DOHH2 (cell line): Measurements from ENCODE around the gene PSME2.

Experiments
- H3F3A ChIP-seq: fragments of 200-600 bp; sonication (generic), shearing (Covaris generic); 2 replicates; pipeline ENCODE4 v1.6.0; 2016; ENCODE audit warnings: antibody characterized with exemption, mild to moderate bottlenecking; ENCODE audit not compliant: control insufficient read depth, insufficient read depth
- H3K27ac ChIP-seq: fragments of 200-600 bp; sonication (generic); 2 replicates; pipeline ENCODE4 v1.5.1; 2014; ENCODE audit warnings: low read depth, mild to moderate bottlenecking, low read length, moderate library complexity
- H3K27me3 ChIP-seq: fragments of 200-600 bp; sonication (generic); 2 replicates; pipeline ENCODE4 v1.6.1; 2014; ENCODE audit warnings: mild to moderate bottlenecking, low read length, mixed read lengths; ENCODE audit not compliant: control insufficient read depth
- H3K36me3 ChIP-seq: fragments of 200-600 bp; sonication (generic); 2 replicates; pipeline ENCODE4 v1.6.1; 2014; ENCODE audit warnings: mild to moderate bottlenecking, low read length, moderate library complexity, mixed read lengths; ENCODE audit not compliant: control insufficient read depth
- H3K4me1 ChIP-seq: fragments of 200-600 bp; sonication (generic); 2 replicates; pipeline ENCODE4 v1.6.1; 2014; ENCODE audit warnings: mild to moderate bottlenecking, low read length, mixed read lengths; ENCODE audit not compliant: control insufficient read depth
- H3K4me2 ChIP-seq: fragments of 200-600 bp; sonication (generic); 2 replicates; pipeline ENCODE4 v1.6.0; 2014; ENCODE audit warnings: mild to moderate bottlenecking, low read length, moderate library complexity
- H3K4me3 ChIP-seq: fragments of 200-600 bp; sonication (generic); 2 replicates; pipeline ENCODE4 v1.5.1; 2014; ENCODE audit warnings: mild to moderate bottlenecking, low read length, mixed read lengths
- H3K79me2 ChIP-seq: fragments of 200-600 bp; sonication (generic); 2 replicates; pipeline ENCODE4 v1.6.1; 2014; ENCODE audit warnings: mild to moderate bottlenecking, low read length, mixed read lengths; ENCODE audit not compliant: control insufficient read depth
- H3K9me2 ChIP-seq: fragments of 200-600 bp; sonication (generic); replicated peaks from 2 replicates; pipeline ENCODE4 v1.6.1; 2014; ENCODE audit warnings: mild to moderate bottlenecking, low read length, mixed read lengths; ENCODE audit not compliant: control insufficient read depth
- H3K9me3 ChIP-seq: fragments of 200-600 bp; sonication (generic); 2 replicates; pipeline ENCODE4 v1.6.1; 2014; ENCODE audit warnings: antibody characterized with exemption, low read length, mixed read lengths; ENCODE audit not compliant: control insufficient read depth, insufficient read depth
- H4K20me1 ChIP-seq: fragments of 200-600 bp; sonication (generic); 2 replicates; pipeline ENCODE4 v1.6.0; 2014; ENCODE audit warnings: low read depth, mild to moderate bottlenecking, antibody characterized with exemption, low read length, moderate library complexity; ENCODE audit not compliant: control insufficient read depth, insufficient read depth
- EZH2phosphoT487 ChIP-seq: fragments of 200-600 bp; sonication (generic); IDR thresholded peaks from 2 replicates; pipeline ENCODE4 v1.6.1; 2017; ENCODE audit warnings: borderline replicate concordance, mild to moderate bottlenecking, antibody characterized with exemption, low read length, moderate library complexity, mixed read lengths
- TF ChIP-seq, protein P1 (sequence below): fragments of 200-600 bp; sonication (generic); IDR thresholded peaks from one replicate; pipeline ENCODE4 v1.5.1; 2014; ENCODE audit warnings: antibody characterized with exemption, mild to moderate bottlenecking, low read depth, low read length; ENCODE audit not compliant: poor library complexity, severe bottlenecking

PSME2 gene

DNA sequence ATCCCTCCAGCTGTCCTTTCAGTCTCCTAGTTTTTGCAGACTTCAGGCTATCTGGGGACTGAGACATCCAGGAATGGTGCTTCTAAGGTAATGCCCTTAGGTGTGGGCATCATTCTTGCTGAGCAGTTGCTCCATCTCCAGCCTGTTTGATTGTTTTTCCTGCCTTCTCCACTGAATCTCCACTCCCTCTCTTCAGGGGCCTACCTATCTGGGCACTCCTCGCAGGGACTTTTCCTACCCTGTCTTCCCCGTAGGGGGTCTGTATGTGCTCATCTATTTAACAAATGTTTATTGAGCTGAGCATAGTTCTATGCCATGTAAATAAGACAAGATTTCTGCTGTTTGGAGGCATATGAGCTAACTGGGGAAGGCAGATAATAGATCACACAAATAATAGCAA is 13.4 kb downstream of the PSME2 start:
- no peak overlapping the region for H3K27ac ChIP-seq
- H3F3A ChIP-seq: peaks cover 8% of the 10 kb centered on the region; the same call in 1 of the 2 replicates
- no peak overlapping the region for H3K4me2 ChIP-seq
- H3K9me2 ChIP-seq: no peaks in the 10 kb centered on the region
- peaks cover 13% of the 10 kb centered on the region for H3K79me2 ChIP-seq
- H4K20me1 ChIP-seq: no peaks in the 10 kb centered on the region
- H3K9me3 ChIP-seq: no peaks in the 10 kb centered on the region
- peaks cover 11% of the 10 kb centered on the region for H3K36me3 ChIP-seq
- no peak for TF ChIP-seq EZH2phosphoT487
- TF ChIP-seq, protein P1, sequence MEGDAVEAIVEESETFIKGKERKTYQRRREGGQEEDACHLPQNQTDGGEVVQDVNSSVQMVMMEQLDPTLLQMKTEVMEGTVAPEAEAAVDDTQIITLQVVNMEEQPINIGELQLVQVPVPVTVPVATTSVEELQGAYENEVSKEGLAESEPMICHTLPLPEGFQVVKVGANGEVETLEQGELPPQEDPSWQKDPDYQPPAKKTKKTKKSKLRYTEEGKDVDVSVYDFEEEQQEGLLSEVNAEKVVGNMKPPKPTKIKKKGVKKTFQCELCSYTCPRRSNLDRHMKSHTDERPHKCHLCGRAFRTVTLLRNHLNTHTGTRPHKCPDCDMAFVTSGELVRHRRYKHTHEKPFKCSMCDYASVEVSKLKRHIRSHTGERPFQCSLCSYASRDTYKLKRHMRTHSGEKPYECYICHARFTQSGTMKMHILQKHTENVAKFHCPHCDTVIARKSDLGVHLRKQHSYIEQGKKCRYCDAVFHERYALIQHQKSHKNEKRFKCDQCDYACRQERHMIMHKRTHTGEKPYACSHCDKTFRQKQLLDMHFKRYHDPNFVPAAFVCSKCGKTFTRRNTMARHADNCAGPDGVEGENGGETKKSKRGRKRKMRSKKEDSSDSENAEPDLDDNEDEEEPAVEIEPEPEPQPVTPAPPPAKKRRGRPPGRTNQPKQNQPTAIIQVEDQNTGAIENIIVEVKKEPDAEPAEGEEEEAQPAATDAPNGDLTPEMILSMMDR: no peak
- no peaks in the 10 kb centered on the region for H3K27me3 ChIP-seq
- no peak overlapping the region for H3K4me3 ChIP-seq
- H3K4me1 ChIP-seq: peaks cover 21% of the 10 kb centered on the region

DNA sequence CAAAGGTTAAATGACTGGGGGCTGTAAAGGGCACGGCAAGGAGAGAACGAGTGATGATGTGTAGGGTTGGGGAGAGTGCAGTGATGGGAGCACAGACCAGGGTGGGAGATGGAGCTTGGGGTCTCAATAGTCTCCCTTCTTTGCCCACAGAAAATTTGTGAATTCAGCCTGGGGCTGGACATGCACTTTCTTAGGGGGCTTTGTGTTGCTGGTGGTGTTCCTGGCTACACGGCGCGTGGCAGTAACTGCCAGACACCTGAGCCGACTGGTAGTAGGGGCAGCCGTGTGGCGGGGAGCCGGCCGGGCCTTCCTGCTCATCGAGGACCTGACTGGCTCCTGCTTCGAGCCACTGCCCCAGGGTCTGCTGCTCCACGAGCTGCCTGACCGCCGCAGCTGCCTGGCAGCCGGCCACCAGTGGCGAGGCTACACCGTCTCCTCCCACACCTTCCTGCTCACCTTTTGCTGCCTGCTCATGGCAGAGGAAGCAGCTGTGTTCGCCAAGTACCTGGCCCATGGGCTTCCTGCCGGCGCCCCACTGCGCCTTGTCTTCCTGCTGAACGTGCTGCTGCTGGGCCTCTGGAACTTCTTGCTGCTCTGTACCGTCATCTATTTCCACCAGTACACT is 14.2 kb downstream of the PSME2 start:
- H3K4me2 ChIP-seq: no peak overlapping the region
- no peak overlapping the region for H3K4me3 ChIP-seq
- peaks cover 9% of the 10 kb centered on the region for H3F3A ChIP-seq
- H3K36me3 ChIP-seq: peaks cover 3% of the 10 kb centered on the region
- H3K27me3 ChIP-seq: no peaks in the 10 kb centered on the region
- H3K79me2 ChIP-seq: peaks cover 11% of the 10 kb centered on the region
- TF ChIP-seq EZH2phosphoT487: no peak
- TF ChIP-seq, protein P1: no peak
- peaks cover 27% of the 10 kb centered on the region for H3K4me1 ChIP-seq
- H4K20me1 ChIP-seq: no peaks in the 10 kb centered on the region
- no peaks in the 10 kb centered on the region for H3K9me2 ChIP-seq
- no peak overlapping the region for H3K27ac ChIP-seq
- no peaks in the 10 kb centered on the region for H3K9me3 ChIP-seq

DNA sequence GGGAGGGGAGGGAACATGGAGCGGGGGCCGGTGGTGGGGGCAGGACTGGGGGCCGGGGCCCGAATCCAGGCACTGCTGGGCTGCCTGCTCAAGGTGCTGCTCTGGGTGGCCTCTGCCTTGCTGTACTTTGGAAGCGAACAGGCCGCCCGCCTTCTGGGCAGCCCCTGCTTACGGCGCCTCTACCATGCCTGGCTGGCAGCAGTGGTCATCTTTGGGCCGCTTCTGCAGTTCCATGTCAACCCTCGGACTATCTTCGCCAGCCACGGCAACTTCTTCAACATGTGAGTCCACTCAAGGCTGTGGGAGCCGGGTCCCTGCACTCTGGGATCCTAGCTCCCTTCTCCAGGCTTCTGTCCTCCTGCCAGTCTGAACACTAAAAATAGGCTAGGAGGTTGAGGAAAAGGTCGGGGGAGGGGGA is 14.9 kb downstream of the PSME2 start:
- Histone ChIP-seq H3F3A (peaks cover 11% of the 10 kb centered on the region), H3K79me2 (peaks cover 4% of the 10 kb centered on the region), H3K4me2 (no peak overlapping the region), H3K9me3 (no peaks in the 10 kb centered on the region), H4K20me1 (no peaks in the 10 kb centered on the region), H3K27me3 (no peaks in the 10 kb centered on the region), H3K27ac (no peak overlapping the region), H3K4me1 (peaks cover 25% of the 10 kb centered on the region), H3K9me2 (no peaks in the 10 kb centered on the region), H3K4me3 (no peak overlapping the region), H3K36me3 (no peaks in the 10 kb centered on the region)
- TF ChIP-seq EZH2phosphoT487: no peak
- TF ChIP-seq, protein P1: no peak
